ENCODE results near the gene FOXN1. TPM values are rescaled to one million over a fixed set of nuclear protein-coding genes. Genes with fewer than 3 reads are reported as not detected.
A peak's percentile ranks its signal among the peaks of the same experiment; 100 is the strongest.

The FOXN1 gene
- total RNA-seq, 1 experiment from 2014 or later: not detected

GRCh38 chr17:28530926-28531325 lies 24.8 kb downstream of the FOXN1 start:
- ChIA-PET CTCF (no interaction called here), POLR2A (no interaction called here)
- no peak for DNase-seq (ENCODE audit: unreplicated experiment)
- intact Hi-C loops (cut with micrococcal nuclease): no loop called here
- H3K4me3 Mint-ChIP-seq (ENCODE audit: unreplicated experiment): no peak overlapping the region
- peaks cover 33% of the 10 kb centered on the region for H3K4me1 Mint-ChIP-seq (ENCODE audit: insufficient read depth, unreplicated experiment)
- TF ChIP-seq CTCF (IDR thresholded peaks at IDR 0.05; ENCODE audit: unreplicated experiment): no peak
- no peak overlapping the region for H3K27ac Mint-ChIP-seq (ENCODE audit: low read depth, unreplicated experiment)
- no peaks in the 10 kb centered on the region for H3K27me3 Mint-ChIP-seq (ENCODE audit: insufficient read depth, unreplicated experiment)
- BruUV-seq (replicated peaks): no TSS peak
- no peaks in the 10 kb centered on the region for H3K9me3 Mint-ChIP-seq (ENCODE audit: unreplicated experiment)
- no peaks in the 10 kb centered on the region for H3K36me3 Mint-ChIP-seq (ENCODE audit: insufficient read depth, unreplicated experiment)

GRCh38 chr17:28532050-28532960 lies 26.2 kb downstream of the FOXN1 start:
- Mint-ChIP-seq H3K27ac (ENCODE audit: low read depth, unreplicated experiment) (no peak overlapping the region), H3K36me3 (ENCODE audit: insufficient read depth, unreplicated experiment) (no peaks in the 10 kb centered on the region), H3K27me3 (ENCODE audit: insufficient read depth, unreplicated experiment) (peaks cover 3% of the 10 kb centered on the region), H3K4me3 (ENCODE audit: unreplicated experiment) (no peak overlapping the region), H3K9me3 (ENCODE audit: unreplicated experiment) (no peaks in the 10 kb centered on the region), H3K4me1 (ENCODE audit: insufficient read depth, unreplicated experiment) (peaks cover 28% of the 10 kb centered on the region)
- BruUV-seq (replicated peaks): no TSS peak
- DNase-seq (ENCODE audit: unreplicated experiment): no peak
- no peak for TF ChIP-seq CTCF (IDR thresholded peaks at IDR 0.05; ENCODE audit: unreplicated experiment)
- CTCF ChIA-PET: interaction anchor here (0.6 to 5.7 kb wide), 3 partner anchors 9 to 85 kb away, joined by 3 to 49 read pairs (median 5); no protein-coding TSS in a partner anchor
- POLR2A ChIA-PET: interaction anchor here (0.8 to 1.1 kb wide), 3 partner anchors 26 to 30 kb away, joined by 3 to 7 read pairs (median 4); partner anchors contain the start of gene FOXN1
- intact Hi-C loops (cut with micrococcal nuclease): no loop called here

GRCh38 chr17:28533091-28533807 lies 27.1 kb downstream of the FOXN1 start:
- peaks cover 12% of the 10 kb centered on the region for H3K27me3 Mint-ChIP-seq (ENCODE audit: insufficient read depth, unreplicated experiment)
- ChIA-PET CTCF (interaction anchor here (0.6 to 5.7 kb wide), 2 partner anchors 38 to 86 kb away, joined by 3 to 49 read pairs; no protein-coding TSS in a partner anchor), POLR2A (interaction anchor here (0.8 to 1.1 kb wide), 2 partner anchors 27 to 29 kb away, joined by 4 to 7 read pairs; partner anchors contain the start of gene FOXN1)
- no peak overlapping the region for H3K4me3 Mint-ChIP-seq (ENCODE audit: unreplicated experiment)
- H3K27ac Mint-ChIP-seq (ENCODE audit: low read depth, unreplicated experiment): no peak overlapping the region
- H3K9me3 Mint-ChIP-seq (ENCODE audit: unreplicated experiment): no peaks in the 10 kb centered on the region
- BruUV-seq (replicated peaks): no TSS peak
- peaks cover 19% of the 10 kb centered on the region for H3K4me1 Mint-ChIP-seq (ENCODE audit: insufficient read depth, unreplicated experiment)
- TF ChIP-seq CTCF (IDR thresholded peaks at IDR 0.05; ENCODE audit: unreplicated experiment): no peak
- H3K36me3 Mint-ChIP-seq (ENCODE audit: insufficient read depth, unreplicated experiment): no peaks in the 10 kb centered on the region
- intact Hi-C loops (cut with micrococcal nuclease): no loop called here
- peak; percentile 38 for DNase-seq (ENCODE audit: unreplicated experiment)
